Stimulated activated CD4-positive, alpha-beta T cell treated with anti-CD3 and anti-CD28 coated beads, TNF-alpha, amount 100 ng/mL, for 24 hours (primary cell): ENCODE data around the gene PGLYRP4.

Experiments used
- DNase-seq, 3 experiments: peaks; one replicate each; pipeline ENCODE4 v3.0.0-alpha.2; 2020; ENCODE audit warnings: low read depth in 3 of 3

Gene PGLYRP4

GRCh38 chr1:153348511-153349362 lies at the start of gene PGLYRP4:
PGLYRP4 (minus strand) TSS chr1:153348841; CDS start chr1:153347932, 909 bp downstream.
- DNase-seq = no peak

GRCh38 chr1:153397924-153398651 lies 49.4 kb upstream of the PGLYRP4 start:
- DNase-seq = no peak

GRCh38 chr1:153397051-153397923 lies 48.6 kb upstream of the PGLYRP4 start:
- no peak for DNase-seq

GRCh38 chr1:153396461-153396860 lies 47.8 kb upstream of the PGLYRP4 start:
- DNase-seq = no peak

GRCh38 chr1:153395776-153396175 lies 47.1 kb upstream of the PGLYRP4 start:
- DNase-seq = no peak

GRCh38 chr1:153395136-153395685 lies 46.6 kb upstream of the PGLYRP4 start:
- DNase-seq = no peak

- no peak for DNase-seq
Observed at GRCh38 chr1:153394391-153394790, 45.8 kb upstream of the PGLYRP4 start.

- DNase-seq = no peak
Observed at GRCh38 chr1:153393926-153394325, 45.3 kb upstream of the PGLYRP4 start.

- no peak for DNase-seq
Observed at GRCh38 chr1:153392822-153393221, 44.2 kb upstream of the PGLYRP4 start.

GRCh38 chr1:153392258-153392657 lies 43.6 kb upstream of the PGLYRP4 start:
- no peak for DNase-seq

- DNase-seq = no peak
Observed at GRCh38 chr1:153390938-153391710, 42.5 kb upstream of the PGLYRP4 start, which contains the start of gene S100A8. S100A8 (minus strand) TSS chr1:153391073; CDS start chr1:153390535, 538 bp downstream.

GRCh38 chr1:153389973-153390879 lies 41.6 kb upstream of the PGLYRP4 start:
- no peak for DNase-seq

- no peak for DNase-seq
Observed at GRCh38 chr1:153389401-153389800, 40.8 kb upstream of the PGLYRP4 start.

GRCh38 chr1:153387785-153388184 lies 39.1 kb upstream of the PGLYRP4 start:
- DNase-seq = no peak

GRCh38 chr1:153387001-153387400 lies 38.4 kb upstream of the PGLYRP4 start:
- DNase-seq = no peak

GRCh38 chr1:153386500-153386901 lies 37.9 kb upstream of the PGLYRP4 start:
- no peak for DNase-seq

- no peak for DNase-seq
Observed at GRCh38 chr1:153384958-153385580, 36.4 kb upstream of the PGLYRP4 start.

GRCh38 chr1:153380711-153381110 lies 32.1 kb upstream of the PGLYRP4 start:
- no peak for DNase-seq

GRCh38 chr1:153379591-153379990 lies 30.9 kb upstream of the PGLYRP4 start:
- DNase-seq = no peak
